WTC11 (cell line): ENCODE data around the gene NSFL1C. TPM values are rescaled to one million over a fixed set of nuclear protein-coding genes. Genes with fewer than 3 reads are reported as not detected.

Experiments
- ATAC-seq: fragments of 200-7000 bp; cut with Tn5 transposase; 2 replicates; pipeline ENCODE4 v1.10.0; 2021; ENCODE audit warnings: mild to moderate bottlenecking, moderate library complexity
- CTCF ChIA-PET: fragments of 300-600 bp; sonication (Branson Sonifier 250); formaldehyde crosslinking; loops from one replicate; lab custom pipeline; 2021; ENCODE audit warnings: antibody characterized with exemption; lab: Charles Lee
- POLR2A ChIA-PET: fragments of 350-600 bp; sonication (Branson Sonifier 250); formaldehyde crosslinking; loops from one replicate; lab custom pipeline; 2021; ENCODE audit warnings: antibody characterized with exemption; lab: Charles Lee
- DNase-seq: peaks from one replicate; pipeline ENCODE4 v3.0.0; 2021; ENCODE audit warnings: low spot score
- H3K27ac Mint-ChIP-seq: 2 replicates; pipeline ENCODE4 v1.8.0; 2021; ENCODE audit warnings: mixed read lengths
- H3K27me3 Mint-ChIP-seq: 2 replicates; pipeline ENCODE4 v1.8.0; 2021; ENCODE audit warnings: low read depth, mild to moderate bottlenecking, moderate library complexity, mixed read lengths
- H3K36me3 Mint-ChIP-seq: 2 replicates; pipeline ENCODE4 v1.8.0; 2021; ENCODE audit warnings: mixed read lengths
- H3K4me1 Mint-ChIP-seq: 2 replicates; pipeline ENCODE4 v1.8.0; 2022; ENCODE audit warnings: mixed read lengths
- H3K4me3 Mint-ChIP-seq: 2 replicates; pipeline ENCODE4 v1.8.0; 2021; ENCODE audit warnings: mild to moderate bottlenecking, moderate library complexity, mixed read lengths
- H3K9me3 Mint-ChIP-seq: 2 replicates; pipeline ENCODE4 v1.8.0; 2021; ENCODE audit warnings: mixed read lengths
- AR ChIP-seq: fragments of 250-450 bp; sonication (Bioruptor Pico); IDR thresholded peaks from 2 replicates; pipeline ENCODE4 v1.9.0; 2021; ENCODE audit warnings: mild to moderate bottlenecking
- ATF6 ChIP-seq: sonication (generic); formaldehyde crosslinking; IDR thresholded peaks from 2 replicates; pipeline ENCODE4 v1.8.1; 2023; ENCODE audit warnings: mild to moderate bottlenecking, missing genetic modification reagents
- E2F4 ChIP-seq: sonication (generic); formaldehyde crosslinking; IDR thresholded peaks from 2 replicates; pipeline ENCODE4 v1.8.1; 2022; ENCODE audit warnings: low read depth, mild to moderate bottlenecking, moderate library complexity, missing genetic modification reagents, borderline replicate concordance
- ESRRA ChIP-seq: sonication (generic); formaldehyde crosslinking; IDR thresholded peaks from 2 replicates; pipeline ENCODE4 v1.8.1; 2022; ENCODE audit warnings: mild to moderate bottlenecking, missing genetic modification reagents, borderline replicate concordance
- NFYB ChIP-seq: sonication (generic); formaldehyde crosslinking; conservative IDR thresholded peaks from 2 replicates; pipeline ENCODE4 v1.8.0; 2022; ENCODE audit warnings: low read depth, missing genetic modification reagents
- NR1H2 ChIP-seq: sonication (generic); formaldehyde crosslinking; IDR thresholded peaks from 2 replicates; pipeline ENCODE4 v1.9.0; 2021; ENCODE audit warnings: mild to moderate bottlenecking, moderate library complexity, missing genetic modification reagents
- NR2C2 ChIP-seq: sonication (generic); formaldehyde crosslinking; IDR thresholded peaks from 2 replicates; pipeline ENCODE4 v1.8.0; 2022; ENCODE audit warnings: mild to moderate bottlenecking, missing genetic modification reagents
- NR3C1 ChIP-seq: sonication (generic); formaldehyde crosslinking; conservative IDR thresholded peaks from 2 replicates; pipeline ENCODE4 v1.8.1; 2023; ENCODE audit warnings: low read depth, mild to moderate bottlenecking, missing genetic modification reagents
- OVOL2 ChIP-seq: fragments of 250-450 bp; sonication (Bioruptor Pico); IDR thresholded peaks from 2 replicates; pipeline ENCODE4 v1.9.0; 2021; ENCODE audit warnings: mild to moderate bottlenecking, borderline replicate concordance
- TEAD4 ChIP-seq: sonication (generic); formaldehyde crosslinking; IDR thresholded peaks from 2 replicates; pipeline ENCODE4 v1.8.0; 2022; ENCODE audit warnings: mild to moderate bottlenecking, missing genetic modification reagents
- USF1 ChIP-seq: sonication (generic); formaldehyde crosslinking; IDR thresholded peaks from 2 replicates; pipeline ENCODE4 v1.8.0; 2022; ENCODE audit warnings: mild to moderate bottlenecking, missing genetic modification reagents
- ZNF396 ChIP-seq: fragments of 250-450 bp; sonication (Bioruptor Pico); IDR thresholded peaks from 2 replicates; pipeline ENCODE4 v1.8.0; 2021; ENCODE audit warnings: mild to moderate bottlenecking, moderate library complexity, borderline replicate concordance
- ZNF532 ChIP-seq: fragments of 250-450 bp; sonication (Bioruptor Pico); IDR thresholded peaks from 2 replicates; pipeline ENCODE4 v1.9.0; 2021; ENCODE audit warnings: mild to moderate bottlenecking, borderline replicate concordance
- ZNF671 ChIP-seq: fragments of 250-450 bp; sonication (Bioruptor Pico); IDR thresholded peaks from 2 replicates; pipeline ENCODE4 v1.8.0; 2021; ENCODE audit warnings: mild to moderate bottlenecking
- total RNA-seq: library from RNA; stranded (reverse); gene quantifications from 3 replicates; pipeline ENCODE4 v1.2.3, GENCODE V29; 2021
- TF ChIP-seq, protein P1 (sequence below): sonication (generic); formaldehyde crosslinking; IDR thresholded peaks from 2 replicates; pipeline ENCODE4 v1.8.1; 2022; ENCODE audit warnings: missing genetic modification reagents, borderline replicate concordance
- TF ChIP-seq, protein P2 (sequence below): sonication (generic); formaldehyde crosslinking; IDR thresholded peaks from 2 replicates; pipeline ENCODE4 v1.8.1; 2022; ENCODE audit warnings: mild to moderate bottlenecking, missing genetic modification reagents, moderate library complexity, borderline replicate concordance

The NSFL1C gene
- total RNA-seq, 1 experiment from 2014 or later: 85.5 TPM

DNA sequence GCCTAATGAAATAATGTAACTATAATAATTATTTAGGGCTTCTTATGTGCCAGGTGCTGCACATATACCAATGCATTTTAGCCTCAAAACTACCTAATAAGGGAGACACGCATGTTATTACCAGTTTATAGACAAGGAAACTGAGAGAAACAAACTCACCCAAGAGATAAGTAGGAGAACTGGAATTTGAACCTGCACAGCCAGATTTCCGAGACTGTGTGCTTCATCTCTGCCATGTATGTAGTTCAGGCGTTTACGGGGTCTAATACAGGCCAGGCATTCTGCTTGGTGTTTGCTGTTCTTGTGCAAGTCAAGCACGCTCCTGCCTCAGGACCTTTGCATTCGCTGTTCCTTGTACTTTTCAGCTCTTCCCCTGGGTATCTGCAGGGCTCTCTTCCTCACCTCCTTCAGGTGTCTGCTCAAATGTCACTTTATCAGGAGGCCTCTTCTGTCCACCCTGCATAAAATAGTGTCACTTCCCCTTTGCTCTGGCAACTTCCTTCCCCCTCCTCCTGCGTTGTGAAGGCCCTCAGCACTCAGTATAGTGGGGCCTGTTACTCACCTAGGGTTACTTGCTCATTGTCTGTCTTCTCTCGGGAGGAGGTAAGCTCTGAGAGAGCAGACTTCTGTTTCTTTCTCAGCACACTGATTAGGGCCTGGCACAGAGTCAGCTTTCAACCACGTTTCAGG lies 6.1 kb upstream of the NSFL1C start (continued):
- no peak for TF ChIP-seq E2F4 (CRISPR knock-in tag)
- TF ChIP-seq AR (CRISPR knock-in tag): no peak
- TF ChIP-seq USF1 (CRISPR knock-in tag): no peak
- no peak for TF ChIP-seq NR2C2
- TF ChIP-seq ESRRA: no peak
- TF ChIP-seq TEAD4: no peak
- no peak for TF ChIP-seq ZNF671 (CRISPR knock-in tag)
- TF ChIP-seq OVOL2 (CRISPR knock-in tag): no peak
- TF ChIP-seq, protein P1, sequence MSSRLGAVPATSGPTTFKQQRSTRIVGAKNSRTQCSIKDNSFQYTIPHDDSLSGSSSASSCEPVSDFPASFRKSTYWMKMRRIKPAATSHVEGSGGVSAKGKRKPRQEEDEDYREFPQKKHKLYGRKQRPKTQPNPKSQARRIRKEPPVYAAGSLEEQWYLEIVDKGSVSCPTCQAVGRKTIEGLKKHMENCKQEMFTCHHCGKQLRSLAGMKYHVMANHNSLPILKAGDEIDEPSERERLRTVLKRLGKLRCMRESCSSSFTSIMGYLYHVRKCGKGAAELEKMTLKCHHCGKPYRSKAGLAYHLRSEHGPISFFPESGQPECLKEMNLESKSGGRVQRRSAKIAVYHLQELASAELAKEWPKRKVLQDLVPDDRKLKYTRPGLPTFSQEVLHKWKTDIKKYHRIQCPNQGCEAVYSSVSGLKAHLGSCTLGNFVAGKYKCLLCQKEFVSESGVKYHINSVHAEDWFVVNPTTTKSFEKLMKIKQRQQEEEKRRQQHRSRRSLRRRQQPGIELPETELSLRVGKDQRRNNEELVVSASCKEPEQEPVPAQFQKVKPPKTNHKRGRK (CRISPR knock-in tag): no peak
- no peak for TF ChIP-seq ATF6 (CRISPR knock-in tag)

GRCh38 chr20:1471242-1471641 lies 4.6 kb upstream of the NSFL1C start:
- Mint-ChIP-seq H3K27ac (no peak overlapping the region), H3K27me3 (peaks cover 8% of the 10 kb centered on the region), H3K36me3 (no peaks in the 10 kb centered on the region), H3K4me3 (no peak overlapping the region), H3K9me3 (no peaks in the 10 kb centered on the region), H3K4me1 (peaks cover 21% of the 10 kb centered on the region)
- DNase-seq (no peak), ATAC-seq (no peak)
- ChIA-PET POLR2A (no interaction called here), CTCF (interaction anchor here (1.0 kb wide), 1 partner anchor 33 kb away, joined by 3 read pairs; no protein-coding TSS in a partner anchor)
- TF ChIP-seq ZNF396 (CRISPR knock-in tag): no peak
- TF ChIP-seq AR (CRISPR knock-in tag): no peak
- no peak for TF ChIP-seq TEAD4
- TF ChIP-seq ZNF532: no peak
- TF ChIP-seq NR3C1 (CRISPR knock-in tag): no peak
- TF ChIP-seq, protein P2, sequence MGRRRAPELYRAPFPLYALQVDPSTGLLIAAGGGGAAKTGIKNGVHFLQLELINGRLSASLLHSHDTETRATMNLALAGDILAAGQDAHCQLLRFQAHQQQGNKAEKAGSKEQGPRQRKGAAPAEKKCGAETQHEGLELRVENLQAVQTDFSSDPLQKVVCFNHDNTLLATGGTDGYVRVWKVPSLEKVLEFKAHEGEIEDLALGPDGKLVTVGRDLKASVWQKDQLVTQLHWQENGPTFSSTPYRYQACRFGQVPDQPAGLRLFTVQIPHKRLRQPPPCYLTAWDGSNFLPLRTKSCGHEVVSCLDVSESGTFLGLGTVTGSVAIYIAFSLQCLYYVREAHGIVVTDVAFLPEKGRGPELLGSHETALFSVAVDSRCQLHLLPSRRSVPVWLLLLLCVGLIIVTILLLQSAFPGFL: no peak
- no peak for TF ChIP-seq NR1H2 (CRISPR knock-in tag)
- TF ChIP-seq NFYB (CRISPR knock-in tag): no peak
